Measurements from ENCODE around the gene PPIF.

- TF ChIP-seq CTCF (IDR thresholded peaks at IDR 0.05) = no peak
- no peak for TF ChIP-seq POLR2A (IDR thresholded peaks at IDR 0.05)
These were observed 5.7 kb downstream of the PPIF start for GRCh38 chr10:79353000-79353406.
